ENCODE results near the gene DACH1.

The DACH1 gene

GRCh38 chr13:71606818-71607217, 260.2 kb downstream of the DACH1 start:
- no peak for TF ChIP-seq CTCF (IDR thresholded peaks at IDR 0.05; ENCODE audit: borderline replicate concordance, control extremely low read depth, extremely low read depth, insufficient read depth, missing control alignments)
- in situ Hi-C loops (cut with MboI; ENCODE audit: low sequenced_read_pairs, unreplicated experiment), result no loop called here
- DNase-seq (ENCODE audit: low spot score), result no peak

- TF ChIP-seq CTCF (IDR thresholded peaks at IDR 0.05; ENCODE audit: borderline replicate concordance, control extremely low read depth, extremely low read depth, insufficient read depth, missing control alignments), result no peak
- DNase-seq (ENCODE audit: low spot score), result no peak
- in situ Hi-C loops (cut with MboI; ENCODE audit: low sequenced_read_pairs, unreplicated experiment), result no loop called here
These were observed 261.3 kb downstream of the DACH1 start for GRCh38 chr13:71605744-71606143.

GRCh38 chr13:71603255-71603654, 263.7 kb downstream of the DACH1 start:
- TF ChIP-seq CTCF (IDR thresholded peaks at IDR 0.05; ENCODE audit: borderline replicate concordance, control extremely low read depth, extremely low read depth, insufficient read depth, missing control alignments), result no peak
- in situ Hi-C loops (cut with MboI; ENCODE audit: low sequenced_read_pairs, unreplicated experiment), result no loop called here
- no peak for DNase-seq (ENCODE audit: low spot score)

GRCh38 chr13:71602344-71602743, 264.7 kb downstream of the DACH1 start:
- DNase-seq (ENCODE audit: low spot score), result no peak
- TF ChIP-seq CTCF (IDR thresholded peaks at IDR 0.05; ENCODE audit: borderline replicate concordance, control extremely low read depth, extremely low read depth, insufficient read depth, missing control alignments), result no peak
- in situ Hi-C loops (cut with MboI; ENCODE audit: low sequenced_read_pairs, unreplicated experiment), result no loop called here

GRCh38 chr13:71597150-71597549, 269.9 kb downstream of the DACH1 start:
- DNase-seq (ENCODE audit: low spot score), result no peak

GRCh38 chr13:71596116-71596515, 270.9 kb downstream of the DACH1 start:
- DNase-seq (ENCODE audit: low spot score), result no peak
- in situ Hi-C loops (cut with MboI; ENCODE audit: low sequenced_read_pairs, unreplicated experiment), result no loop called here
- TF ChIP-seq CTCF (IDR thresholded peaks at IDR 0.05; ENCODE audit: borderline replicate concordance, control extremely low read depth, extremely low read depth, insufficient read depth, missing control alignments), result no peak

More at GRCh38 chr13:71597150-71597549, 269.9 kb downstream of the DACH1 start:
- TF ChIP-seq CTCF (IDR thresholded peaks at IDR 0.05; ENCODE audit: borderline replicate concordance, control extremely low read depth, extremely low read depth, insufficient read depth, missing control alignments), result no peak
- in situ Hi-C loops (cut with MboI; ENCODE audit: low sequenced_read_pairs, unreplicated experiment), result no loop called here

- in situ Hi-C loops (cut with MboI; ENCODE audit: low sequenced_read_pairs, unreplicated experiment), result no loop called here
- no peak for DNase-seq (ENCODE audit: low spot score)
- TF ChIP-seq CTCF (IDR thresholded peaks at IDR 0.05; ENCODE audit: borderline replicate concordance, control extremely low read depth, extremely low read depth, insufficient read depth, missing control alignments), result no peak
These were observed 273.4 kb downstream of the DACH1 start for GRCh38 chr13:71593566-71593965.
